ENCODE results near the gene GANAB. TPM values are rescaled to one million over a fixed set of nuclear protein-coding genes. Genes with fewer than 3 reads are reported as not detected.

Gene GANAB
- total RNA-seq, 4 donors from 2014 or later, result 158 to 297 (median 201) TPM

DNA sequence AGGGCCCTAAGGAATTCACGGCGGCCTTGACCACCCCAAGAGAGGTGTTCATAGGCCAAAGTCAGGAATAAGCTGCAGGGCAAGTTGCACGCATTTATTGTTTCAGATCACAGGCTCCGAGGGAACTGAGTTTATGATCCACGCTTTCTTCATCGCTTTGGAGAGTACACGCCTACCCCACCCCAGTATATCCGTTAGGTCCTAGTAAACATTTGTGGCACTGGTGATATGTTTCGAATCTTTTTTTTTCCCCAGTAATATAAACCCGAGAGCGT is 805 bp downstream of the GANAB start:
- DNase-seq, result no peak
- Histone ChIP-seq H3K9me3 (no peaks in the 10 kb centered on the region), H3K27me3 (no peaks in the 10 kb centered on the region), H3K4me3 (replicated peaks in 1 of 3) (peak overlapping the region; percentile 64 to 99 (median 84)), H3K36me3 (peaks cover 9 to 25% of the 10 kb centered on the region in 2 donors), H3K4me1 (peaks cover 11 to 13% of the 10 kb centered on the region in 2 donors), H3K27ac (peak overlapping the region in 2 of 3 donors; percentile 64 to 88)
- TF ChIP-seq, protein P1, sequence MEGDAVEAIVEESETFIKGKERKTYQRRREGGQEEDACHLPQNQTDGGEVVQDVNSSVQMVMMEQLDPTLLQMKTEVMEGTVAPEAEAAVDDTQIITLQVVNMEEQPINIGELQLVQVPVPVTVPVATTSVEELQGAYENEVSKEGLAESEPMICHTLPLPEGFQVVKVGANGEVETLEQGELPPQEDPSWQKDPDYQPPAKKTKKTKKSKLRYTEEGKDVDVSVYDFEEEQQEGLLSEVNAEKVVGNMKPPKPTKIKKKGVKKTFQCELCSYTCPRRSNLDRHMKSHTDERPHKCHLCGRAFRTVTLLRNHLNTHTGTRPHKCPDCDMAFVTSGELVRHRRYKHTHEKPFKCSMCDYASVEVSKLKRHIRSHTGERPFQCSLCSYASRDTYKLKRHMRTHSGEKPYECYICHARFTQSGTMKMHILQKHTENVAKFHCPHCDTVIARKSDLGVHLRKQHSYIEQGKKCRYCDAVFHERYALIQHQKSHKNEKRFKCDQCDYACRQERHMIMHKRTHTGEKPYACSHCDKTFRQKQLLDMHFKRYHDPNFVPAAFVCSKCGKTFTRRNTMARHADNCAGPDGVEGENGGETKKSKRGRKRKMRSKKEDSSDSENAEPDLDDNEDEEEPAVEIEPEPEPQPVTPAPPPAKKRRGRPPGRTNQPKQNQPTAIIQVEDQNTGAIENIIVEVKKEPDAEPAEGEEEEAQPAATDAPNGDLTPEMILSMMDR (IDR thresholded peaks at IDR 0.05), result no peak
- no peak for TF ChIP-seq POLR2A (IDR thresholded peaks at IDR 0.05)
- intact Hi-C loops (cut with DNase I), result no loop called here
- 14 to 16% methylated on average over 11 of the region's 11 CpGs for WGBS, 2 donors

DNA sequence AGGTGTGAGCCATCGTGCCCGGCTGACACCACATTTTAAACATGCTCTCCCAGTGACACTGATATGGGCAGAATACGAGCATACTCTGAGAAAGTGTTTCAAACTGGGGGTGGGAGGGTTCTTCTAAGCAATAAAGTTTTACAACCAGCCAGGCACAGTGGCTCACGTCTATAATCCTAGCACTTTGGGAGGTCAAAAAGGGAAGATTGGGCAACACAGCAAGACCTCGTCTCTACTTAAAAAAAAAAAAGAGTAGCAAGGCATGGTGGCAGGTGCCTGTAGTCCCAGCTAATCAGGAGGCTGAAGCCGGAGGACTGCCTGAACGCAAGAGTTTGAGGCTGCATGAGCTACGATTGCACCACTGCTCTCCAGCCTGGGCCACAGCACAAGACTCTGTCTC is 2.2 kb downstream of the GANAB start:
- Histone ChIP-seq H3K9me3 (no peaks in the 10 kb centered on the region), H3K4me1 (peaks cover 11 to 13% of the 10 kb centered on the region in 2 donors), H3K36me3 (peaks cover 12 to 18% of the 10 kb centered on the region in 2 donors), H3K27ac (no peak overlapping the region), H3K4me3 (replicated peaks in 1 of 3) (no peak overlapping the region), H3K27me3 (no peaks in the 10 kb centered on the region)
- TF ChIP-seq POLR2A (IDR thresholded peaks at IDR 0.05), result no peak
- TF ChIP-seq, protein P1 (IDR thresholded peaks at IDR 0.05), result no peak
- intact Hi-C loops (cut with DNase I), result no loop called here
- 88 to 95% methylated on average over 8 of the region's 8 CpGs for WGBS, 2 donors
- DNase-seq, result no peak

DNA sequence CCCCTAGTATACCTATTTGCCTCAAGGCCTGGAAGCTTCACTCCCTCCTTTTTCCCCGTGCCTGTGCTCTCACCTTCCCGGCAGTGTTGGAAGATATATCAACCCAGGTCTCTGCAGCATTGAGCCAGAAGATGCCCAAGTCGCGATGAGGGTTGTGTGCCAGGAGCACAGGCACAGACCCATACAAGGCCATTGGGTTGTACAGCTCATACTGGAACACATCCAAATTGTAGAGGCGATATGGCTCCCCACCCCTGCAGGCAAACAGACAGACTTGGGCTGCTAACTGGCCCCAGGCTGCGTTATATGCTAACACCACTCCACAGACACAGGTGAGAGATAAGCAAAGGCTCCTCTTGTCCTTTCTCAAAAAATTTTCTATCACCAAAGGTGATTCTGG is 13.9 kb downstream of the GANAB start:
- H3K4me3 ChIP-seq (replicated peaks in 1 of 3), result no peak overlapping the region
- H3K4me1 ChIP-seq, result no peaks in the 10 kb centered on the region
- no peak for TF ChIP-seq POLR2A (IDR thresholded peaks at IDR 0.05)
- TF ChIP-seq, protein P1 (IDR thresholded peaks at IDR 0.05), result no peak
- no peaks in the 10 kb centered on the region for H3K9me3 ChIP-seq
- no peaks in the 10 kb centered on the region for H3K27me3 ChIP-seq
- intact Hi-C loops (cut with DNase I), result no loop called here
- DNase-seq, result no peak
- H3K36me3 ChIP-seq, result peaks cover 66 to 81% of the 10 kb centered on the region in 2 donors
- H3K27ac ChIP-seq, result no peak overlapping the region
- WGBS, 2 donors, result 98 to 100% methylated on average over 4 to 6 of the region's 6 CpGs

DNA sequence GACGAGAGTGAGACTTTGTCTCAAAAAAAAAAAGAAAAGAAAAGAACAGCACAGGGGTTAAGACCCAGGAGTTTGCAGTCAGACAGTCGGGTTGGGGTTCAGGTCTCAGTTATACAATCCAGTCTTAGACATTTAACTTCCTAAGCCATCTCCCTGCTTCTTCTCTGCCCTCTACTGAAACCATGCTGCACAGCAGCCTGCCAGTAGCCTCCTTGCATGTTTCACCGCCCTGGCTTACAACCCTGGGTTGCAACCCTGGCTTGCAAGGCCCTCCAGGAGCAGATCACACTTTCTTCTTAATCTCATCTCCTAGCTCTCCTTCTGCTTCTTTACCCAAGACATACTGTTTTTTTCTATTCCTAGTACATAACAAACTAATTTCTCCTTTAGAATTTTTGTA is 18.7 kb downstream of the GANAB start:
- peaks cover 0 to under 1% of the 10 kb centered on the region in 2 donors for H3K4me1 ChIP-seq
- peaks cover 66 to 70% of the 10 kb centered on the region in 2 donors for H3K36me3 ChIP-seq
- intact Hi-C loops (cut with DNase I), result no loop called here
- WGBS, 2 donors, result 86 to 88% methylated on average over 3 of the region's 3 CpGs
- H3K27ac ChIP-seq, result no peak overlapping the region
- no peak for DNase-seq
- H3K27me3 ChIP-seq, result no peaks in the 10 kb centered on the region
- TF ChIP-seq, protein P1 (IDR thresholded peaks at IDR 0.05), result no peak
- no peak for TF ChIP-seq POLR2A (IDR thresholded peaks at IDR 0.05)
- no peaks in the 10 kb centered on the region for H3K9me3 ChIP-seq
- H3K4me3 ChIP-seq (replicated peaks in 1 of 3), result no peak overlapping the region

DNA sequence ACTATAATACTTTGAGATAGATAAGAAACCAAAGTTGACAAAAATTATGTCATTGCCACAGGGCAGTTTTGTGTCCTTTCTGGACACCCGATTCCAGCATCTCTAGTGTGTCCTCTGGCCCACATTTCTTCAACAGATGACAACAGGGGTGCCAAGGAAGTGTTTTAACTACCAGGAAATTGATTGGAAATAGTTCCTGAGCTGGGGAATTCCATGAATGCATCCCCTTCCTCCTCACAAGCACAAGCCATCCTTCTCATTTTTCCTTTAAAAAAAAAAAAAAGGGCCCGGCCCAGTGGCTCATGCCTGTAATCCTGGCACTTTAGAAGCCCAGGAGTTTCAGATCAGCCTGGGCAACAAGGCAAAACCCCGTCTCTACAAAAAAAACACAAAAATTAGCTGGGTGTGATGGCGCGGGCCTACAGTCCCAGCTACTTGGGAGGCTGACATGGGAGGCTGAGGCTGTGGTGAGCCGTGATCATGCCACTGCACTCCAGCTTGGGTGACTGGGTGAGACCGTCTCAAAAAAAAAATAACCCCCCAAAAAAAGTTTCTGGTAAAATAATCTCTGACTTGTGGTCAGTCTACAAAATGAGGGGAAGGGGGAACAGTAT is 23.8 kb downstream of the GANAB start:
- intact Hi-C loops (cut with DNase I), result no loop called here
- no peak for TF ChIP-seq POLR2A (IDR thresholded peaks at IDR 0.05)
- TF ChIP-seq, protein P1 (IDR thresholded peaks at IDR 0.05), result no peak
- Histone ChIP-seq H3K36me3 (peaks cover 20 to 25% of the 10 kb centered on the region in 2 donors), H3K4me3 (replicated peaks in 1 of 3) (no peak overlapping the region), H3K4me1 (peaks cover 4 to 14% of the 10 kb centered on the region in 2 donors), H3K9me3 (no peaks in the 10 kb centered on the region), H3K27ac (peak overlapping the region; percentile 49 to 77 (median 67)), H3K27me3 (no peaks in the 10 kb centered on the region)
- WGBS, 2 donors, result 86% methylated on average over 7 of the region's 7 CpGs
- no peak for DNase-seq

All from thyroid gland (tissue), 4 donors.